HFFc6 (cell line): ENCODE data around the gene EFCAB8. TPM values are rescaled to one million over a fixed set of nuclear protein-coding genes. Genes with fewer than 3 reads are reported as not detected.

Source experiments
- DNase-seq: peaks from one replicate; pipeline ENCODE4 v3.0.0-alpha.2; 2018
- H3K27ac Mint-ChIP-seq: 2 replicates; pipeline ENCODE4 v1.8.0; 2020; ENCODE audit warnings: mild to moderate bottlenecking, mixed read lengths
- H3K27me3 Mint-ChIP-seq: 2 replicates; pipeline ENCODE4 v1.8.0; 2021; ENCODE audit warnings: mild to moderate bottlenecking, moderate library complexity, mixed read lengths; ENCODE audit not compliant: insufficient read depth
- H3K36me3 Mint-ChIP-seq: 2 replicates; pipeline ENCODE4 v1.8.0; 2021; ENCODE audit warnings: low read depth, mixed read lengths
- H3K4me1 Mint-ChIP-seq: 2 replicates; pipeline ENCODE4 v1.8.0; 2020; ENCODE audit warnings: low read depth, mixed read lengths
- H3K4me3 Mint-ChIP-seq: 2 replicates; pipeline ENCODE4 v1.8.0; 2020; ENCODE audit warnings: mild to moderate bottlenecking, moderate library complexity, mixed read lengths
- H3K9me3 Mint-ChIP-seq: 2 replicates; pipeline ENCODE4 v1.8.0; 2020; ENCODE audit warnings: mild to moderate bottlenecking, mixed read lengths
- total RNA-seq, 6 experiments: library from RNA; stranded (reverse); fragmentation: NEBNext Ultra II Directional; extraction: Animal tissue kit (Norgen Biotek cat#: 25700); gene quantifications; 2 replicates in 1 of 6; 3 replicates in 5 of 6; pipeline ENCODE4 v1.2.3, GENCODE V29; 2021
- TF ChIP-seq, protein P1 (sequence below): fragments of 200-600 bp; sonication (generic); IDR thresholded peaks from 2 replicates; pipeline ENCODE4 v1.5.0; 2021; ENCODE audit warnings: antibody characterized with exemption, mild to moderate bottlenecking

EFCAB8 gene
- total RNA-seq, 6 experiments from 2014 or later = not detected

DNA sequence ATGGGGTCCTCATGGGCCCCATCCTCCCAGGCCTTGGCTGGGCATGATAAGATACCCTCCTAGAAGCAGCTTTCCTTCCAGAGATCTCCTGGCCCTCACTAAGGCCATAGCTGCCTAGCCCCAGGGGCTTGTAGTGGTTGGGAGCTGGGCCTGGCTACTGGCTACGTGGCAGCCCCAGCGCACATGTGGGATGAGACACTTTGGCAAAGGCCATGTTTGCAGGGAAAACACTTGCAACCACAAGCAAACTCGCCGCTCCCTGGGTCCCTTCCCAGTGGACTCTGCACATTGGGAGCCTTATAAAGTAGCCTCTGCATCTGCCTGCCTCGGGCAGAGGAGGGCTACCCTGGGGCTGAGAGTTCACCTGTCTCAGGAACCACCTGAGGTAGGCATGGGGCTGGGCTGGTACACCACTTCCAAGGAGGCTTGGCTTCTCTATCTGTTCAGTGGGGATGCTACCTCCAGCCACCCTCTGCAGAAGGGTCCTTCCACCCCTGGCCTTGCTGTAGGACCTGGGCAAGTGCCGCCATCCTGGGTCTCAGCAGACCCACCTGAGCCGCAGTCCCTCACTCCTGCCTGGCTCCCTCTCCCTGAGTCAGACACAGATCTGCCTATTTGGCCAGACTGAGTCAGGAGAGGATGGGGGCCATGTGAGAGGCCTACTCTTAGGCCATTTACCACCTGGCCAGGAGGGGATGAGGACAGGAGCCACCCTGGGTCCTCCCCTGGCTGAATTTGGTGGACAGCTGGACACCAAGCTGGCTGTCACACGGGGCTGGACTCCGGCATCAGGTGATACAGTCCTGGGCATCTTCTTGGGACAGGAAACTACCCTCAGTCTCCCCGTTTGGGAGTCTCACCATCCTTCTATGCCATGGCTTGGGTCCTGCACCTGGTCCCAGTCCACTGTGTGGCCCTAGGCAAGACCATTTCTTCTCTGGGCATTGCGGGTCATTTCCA, 148.9 kb downstream of the EFCAB8 start, which contains the start of gene BPIFB2:
TSS of gene BPIFB2 (plus strand) at position 329 of the 960 bp plus-strand sequence. CDS start 871 bp downstream, outside the sequence.
- Mint-ChIP-seq H3K9me3 (peaks cover 6% of the 10 kb centered on the region), H3K4me3 (no peak within 1 kb of the TSS), H3K27ac (no peak within 1 kb of the TSS), H3K36me3 (0 out of 2 replicates have a peak, but pooled peaks cover 4% of the 10 kb centered on the region), H3K4me1 (no peaks in the 10 kb centered on the region), H3K27me3 (peaks cover 23% of the 10 kb centered on the region)
- DNase-seq = no peak
- TF ChIP-seq, protein P1, sequence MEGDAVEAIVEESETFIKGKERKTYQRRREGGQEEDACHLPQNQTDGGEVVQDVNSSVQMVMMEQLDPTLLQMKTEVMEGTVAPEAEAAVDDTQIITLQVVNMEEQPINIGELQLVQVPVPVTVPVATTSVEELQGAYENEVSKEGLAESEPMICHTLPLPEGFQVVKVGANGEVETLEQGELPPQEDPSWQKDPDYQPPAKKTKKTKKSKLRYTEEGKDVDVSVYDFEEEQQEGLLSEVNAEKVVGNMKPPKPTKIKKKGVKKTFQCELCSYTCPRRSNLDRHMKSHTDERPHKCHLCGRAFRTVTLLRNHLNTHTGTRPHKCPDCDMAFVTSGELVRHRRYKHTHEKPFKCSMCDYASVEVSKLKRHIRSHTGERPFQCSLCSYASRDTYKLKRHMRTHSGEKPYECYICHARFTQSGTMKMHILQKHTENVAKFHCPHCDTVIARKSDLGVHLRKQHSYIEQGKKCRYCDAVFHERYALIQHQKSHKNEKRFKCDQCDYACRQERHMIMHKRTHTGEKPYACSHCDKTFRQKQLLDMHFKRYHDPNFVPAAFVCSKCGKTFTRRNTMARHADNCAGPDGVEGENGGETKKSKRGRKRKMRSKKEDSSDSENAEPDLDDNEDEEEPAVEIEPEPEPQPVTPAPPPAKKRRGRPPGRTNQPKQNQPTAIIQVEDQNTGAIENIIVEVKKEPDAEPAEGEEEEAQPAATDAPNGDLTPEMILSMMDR = no peak

DNA sequence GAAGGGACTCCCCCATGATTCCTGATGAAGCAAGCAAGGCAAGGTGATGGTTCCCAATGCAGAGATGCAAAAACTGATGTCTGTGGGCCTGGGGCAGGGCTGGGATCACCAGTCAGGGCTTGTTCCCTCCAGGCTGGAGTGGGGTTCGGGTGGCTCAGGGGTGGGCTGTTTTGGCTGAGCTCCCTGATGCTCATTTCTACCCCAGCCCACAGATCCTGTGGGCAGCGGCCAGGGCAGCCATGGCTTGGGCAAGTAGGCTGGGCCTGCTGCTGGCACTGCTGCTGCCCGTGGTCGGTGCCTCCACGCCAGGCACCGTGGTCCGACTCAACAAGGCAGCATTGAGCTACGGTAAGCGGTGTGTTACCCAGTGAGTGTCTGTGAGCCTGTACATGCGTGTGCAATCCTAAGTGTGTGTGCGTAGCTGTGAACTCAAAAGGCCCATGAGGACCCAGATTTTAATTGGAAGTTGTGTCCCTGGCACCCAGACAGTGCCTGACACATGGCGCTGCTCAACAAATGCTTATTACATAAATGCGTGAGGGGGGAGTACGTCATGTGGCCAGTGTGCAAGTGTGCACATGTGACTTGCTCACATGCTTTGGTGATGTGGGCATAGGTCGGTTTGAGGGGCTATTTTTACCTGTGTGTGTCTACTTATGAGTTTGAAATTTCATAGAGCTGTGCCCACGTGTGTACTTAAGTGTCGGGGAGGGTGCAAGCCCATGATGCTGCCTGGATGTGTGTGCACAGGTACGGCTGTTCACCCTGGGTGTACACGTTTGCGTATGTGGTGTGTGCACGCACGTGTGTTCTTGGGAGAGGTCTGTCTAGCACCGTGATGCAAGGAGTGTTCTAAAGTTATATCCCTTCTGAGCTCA, 149.9 kb downstream of the EFCAB8 start:
- Mint-ChIP-seq H3K27me3 (peaks cover 22% of the 10 kb centered on the region), H3K9me3 (peaks cover 6% of the 10 kb centered on the region), H3K4me1 (no peaks in the 10 kb centered on the region), H3K36me3 (0 out of 2 replicates have a peak, but pooled peaks cover 4% of the 10 kb centered on the region), H3K27ac (no peak overlapping the region), H3K4me3 (no peak overlapping the region)
- TF ChIP-seq, protein P1 = no peak
- DNase-seq = no peak

DNA sequence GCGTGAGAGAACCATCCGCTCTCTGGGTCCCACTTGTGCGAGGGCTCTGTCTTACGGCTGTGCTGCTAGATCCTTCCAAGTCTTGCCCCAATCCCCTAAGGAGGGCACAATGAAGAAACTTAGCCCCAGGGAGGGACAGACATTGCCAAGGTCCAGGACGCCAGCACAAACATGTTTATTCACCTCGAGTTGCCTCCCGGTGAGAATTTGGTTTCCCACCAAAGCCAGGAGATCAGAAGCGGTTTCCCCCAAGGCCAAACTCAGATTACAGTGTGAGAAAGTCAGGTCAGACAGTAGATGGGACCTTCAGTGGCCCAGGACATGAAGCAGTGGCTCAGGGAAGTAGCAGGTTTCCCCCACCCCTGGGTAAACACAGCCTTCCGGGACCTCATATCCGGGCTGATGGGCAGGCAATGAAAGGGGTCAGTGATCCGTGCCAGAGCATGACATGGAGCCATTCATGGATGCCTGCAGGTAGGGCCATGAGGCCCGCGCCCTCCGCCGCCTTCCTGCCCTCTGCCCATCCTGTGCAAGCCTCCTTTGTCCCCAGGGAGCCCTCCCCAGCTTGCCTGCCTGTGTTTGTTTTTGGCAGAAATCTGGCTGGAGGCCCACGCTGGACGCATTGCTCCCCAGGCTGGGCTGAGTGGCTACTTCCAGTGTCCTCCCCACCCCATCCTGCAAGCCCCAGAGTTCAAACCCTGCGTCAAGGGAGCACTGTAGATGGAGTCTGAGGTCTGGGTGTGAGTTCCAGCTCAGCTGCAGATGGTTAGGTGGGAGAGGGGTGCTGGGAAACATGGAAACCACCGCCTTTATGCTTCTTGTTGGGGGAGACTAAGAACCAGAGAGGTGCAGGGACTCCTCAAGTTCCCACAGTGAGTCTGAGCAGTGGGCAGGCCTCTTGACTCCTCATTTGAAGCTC, 150.8 kb downstream of the EFCAB8 start:
- 0 out of 2 replicates have a peak, but pooled peaks cover 4% of the 10 kb centered on the region for H3K36me3 Mint-ChIP-seq

DNA sequence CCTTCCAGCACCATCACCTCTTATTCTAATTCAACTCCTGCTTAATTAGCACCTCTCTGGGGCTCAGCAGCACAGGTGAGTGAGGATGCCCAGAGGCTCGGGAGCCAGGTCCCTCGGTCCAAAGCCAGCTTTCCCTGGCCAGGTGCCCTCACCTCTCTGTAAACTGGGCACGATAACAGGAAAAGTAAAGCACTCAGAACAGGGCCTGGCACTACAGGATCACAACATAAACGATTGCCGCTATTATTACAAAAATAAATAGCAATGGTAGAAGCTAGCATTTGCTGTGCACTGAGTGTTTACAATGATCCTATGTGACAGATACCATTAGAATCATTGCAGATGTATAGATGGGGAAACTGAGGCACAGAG, 151.4 kb downstream of the EFCAB8 start:
- no peak overlapping the region for H3K4me3 Mint-ChIP-seq
- peaks cover 4% of the 10 kb centered on the region for H3K9me3 Mint-ChIP-seq

More for the DNA sequence above, 150.8 kb downstream of the EFCAB8 start:
- Mint-ChIP-seq H3K4me1 (no peaks in the 10 kb centered on the region), H3K9me3 (peaks cover 6% of the 10 kb centered on the region), H3K4me3 (no peak overlapping the region), H3K27me3 (peaks cover 30% of the 10 kb centered on the region), H3K27ac (no peak overlapping the region)
- TF ChIP-seq, protein P1 = no peak
- no peak for DNase-seq

More for the DNA sequence above, 151.4 kb downstream of the EFCAB8 start:
- TF ChIP-seq, protein P1 = no peak
- Mint-ChIP-seq H3K4me1 (no peaks in the 10 kb centered on the region), H3K36me3 (0 out of 2 replicates have a peak, but pooled peaks cover 3% of the 10 kb centered on the region), H3K27ac (no peak overlapping the region), H3K27me3 (peaks cover 34% of the 10 kb centered on the region)
- no peak for DNase-seq
